Stimulated activated CD4-positive, alpha-beta T cell treated with anti-CD3 and anti-CD28 coated beads, Interleukin-2, amount 100 ng/mL, for 24 hours (primary cell): ENCODE results near the gene CHSY1.

Experiments
- DNase-seq, 2 donors: peaks; one replicate each; pipeline ENCODE4 v3.0.0-alpha.2; 2020

CHSY1 gene

DNA sequence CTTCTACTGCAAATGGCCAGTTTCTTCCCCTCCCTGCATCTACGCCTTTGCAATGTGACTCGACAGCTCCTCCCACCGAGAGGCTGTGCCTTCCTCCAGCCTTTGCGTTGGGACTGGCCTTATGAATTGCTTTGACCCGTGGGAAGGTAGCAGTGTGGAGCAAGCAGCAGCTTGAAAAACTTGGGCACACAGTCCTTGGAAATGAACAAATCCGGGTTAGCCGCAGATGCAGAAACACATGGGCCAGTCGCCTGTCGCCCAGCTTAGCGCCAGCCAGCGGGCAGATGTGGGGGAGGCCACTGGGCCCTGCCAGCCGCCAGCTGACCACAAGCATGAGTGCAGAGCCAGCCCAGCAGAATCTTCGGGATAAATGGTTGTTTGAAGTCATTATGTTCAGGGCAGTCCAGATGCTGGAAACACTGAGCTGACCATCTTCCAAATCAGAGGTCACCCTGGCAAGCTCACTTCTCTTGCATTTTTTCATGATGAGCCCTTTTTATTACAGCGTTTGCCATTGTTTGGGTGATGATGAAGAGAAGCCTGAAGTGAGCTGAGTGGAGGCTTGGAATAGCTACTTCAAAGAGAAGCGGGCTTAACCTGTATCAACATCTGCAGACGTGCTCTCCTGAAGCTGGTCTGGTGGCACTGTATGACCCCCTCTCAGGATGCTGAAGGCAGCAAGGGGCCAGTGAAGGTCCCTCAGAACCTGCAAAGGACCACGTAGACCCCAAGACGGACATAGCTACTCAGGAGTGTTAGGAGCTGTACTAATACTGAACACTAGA is 15.7 kb upstream of the CHSY1 start:
- no peak for DNase-seq

DNA sequence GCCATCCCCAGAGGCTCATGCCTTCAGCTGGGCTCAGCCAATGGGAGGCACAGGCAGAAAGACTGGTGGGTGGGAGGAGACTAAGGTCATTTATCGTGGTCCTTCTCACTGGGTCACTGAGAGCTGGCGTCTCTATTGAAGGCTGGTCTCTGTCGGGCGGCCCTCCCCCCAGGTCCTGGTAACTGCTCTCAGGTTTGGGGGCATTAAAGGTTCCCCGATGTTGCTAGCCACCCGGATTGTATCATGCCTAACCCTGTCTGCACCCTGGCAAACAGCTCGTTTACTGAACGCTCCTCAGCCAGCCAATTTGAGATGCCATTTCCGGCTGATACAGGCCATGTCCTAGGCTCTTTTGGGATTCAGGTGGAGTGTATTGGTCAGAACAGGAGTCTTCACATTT is 14.9 kb upstream of the CHSY1 start:
- no peak for DNase-seq

DNA sequence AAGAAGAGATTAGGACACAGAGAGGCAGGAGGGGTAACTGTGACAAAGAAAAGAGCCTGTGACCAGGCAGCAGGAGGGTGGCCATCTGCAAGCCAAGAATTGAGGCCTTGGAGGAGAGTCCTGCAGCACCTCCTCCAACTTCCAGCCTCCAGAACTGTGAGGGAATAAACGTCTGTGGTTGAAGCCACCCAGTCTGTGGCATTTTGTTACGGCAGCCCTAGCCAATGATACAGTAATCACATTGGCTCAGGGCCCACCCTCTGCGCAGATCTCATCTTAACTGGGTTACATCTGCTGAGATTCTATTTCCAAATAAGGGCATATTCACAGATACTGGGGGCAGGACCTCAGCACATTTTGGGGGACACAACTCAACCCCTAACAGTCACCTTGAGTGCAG is 14.2 kb upstream of the CHSY1 start:
- DNase-seq: no peak

DNA sequence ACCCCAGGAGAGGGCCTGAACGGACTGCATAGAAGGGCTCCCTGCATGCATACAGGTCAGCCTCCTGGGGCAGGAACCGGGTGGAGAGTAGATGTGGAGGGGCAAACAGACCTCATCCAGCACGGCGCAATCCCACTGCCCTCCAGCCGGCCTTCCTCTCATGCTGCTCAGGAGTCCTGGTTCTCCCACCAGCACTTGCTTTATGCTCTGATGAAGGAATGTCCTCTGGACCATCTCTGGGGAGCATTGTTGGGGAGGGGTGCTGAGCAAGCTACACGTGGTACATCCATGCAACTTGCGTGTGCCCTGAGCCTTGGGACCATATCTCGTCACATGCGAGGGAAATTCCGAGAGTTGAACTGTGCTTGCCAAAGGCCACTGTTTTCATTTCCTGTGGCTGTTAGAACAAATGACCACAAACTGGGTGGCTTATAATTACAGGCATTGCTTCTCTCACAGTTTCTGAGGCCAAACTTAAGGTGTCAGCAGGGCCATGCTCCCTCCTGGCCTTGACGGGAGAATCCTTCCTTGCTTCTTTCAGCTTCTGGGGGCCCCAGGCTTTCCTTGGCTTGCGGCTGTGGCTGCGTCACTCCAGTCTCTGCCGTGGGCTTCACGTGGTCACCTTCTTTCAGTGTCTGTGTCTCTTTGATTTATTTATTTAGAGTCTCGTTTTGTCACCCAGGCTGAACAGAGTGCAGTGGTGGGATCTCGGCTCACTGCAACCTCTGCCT is 13.2 kb upstream of the CHSY1 start:
- DNase-seq: no peak

DNA sequence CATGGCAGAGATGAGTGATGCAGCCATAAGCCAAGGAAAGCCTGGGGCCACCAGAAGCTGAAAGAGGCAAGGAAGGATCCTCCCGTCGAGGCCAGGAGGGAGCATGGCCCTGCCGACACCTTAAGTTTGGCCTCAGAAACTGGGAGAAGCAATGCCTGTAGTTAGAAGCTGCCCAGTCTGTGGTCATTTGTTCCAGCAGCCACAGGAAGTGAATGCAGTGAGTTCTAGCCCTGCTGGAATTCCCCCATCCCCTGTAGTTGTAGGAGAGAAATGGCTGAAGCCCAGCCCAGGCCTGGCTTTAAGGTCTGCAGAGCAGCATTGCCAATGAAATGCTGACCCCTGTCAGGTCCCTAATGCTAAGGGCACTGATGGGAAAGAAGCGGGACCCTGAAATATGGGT is 12.2 kb upstream of the CHSY1 start:
- no peak for DNase-seq

DNA sequence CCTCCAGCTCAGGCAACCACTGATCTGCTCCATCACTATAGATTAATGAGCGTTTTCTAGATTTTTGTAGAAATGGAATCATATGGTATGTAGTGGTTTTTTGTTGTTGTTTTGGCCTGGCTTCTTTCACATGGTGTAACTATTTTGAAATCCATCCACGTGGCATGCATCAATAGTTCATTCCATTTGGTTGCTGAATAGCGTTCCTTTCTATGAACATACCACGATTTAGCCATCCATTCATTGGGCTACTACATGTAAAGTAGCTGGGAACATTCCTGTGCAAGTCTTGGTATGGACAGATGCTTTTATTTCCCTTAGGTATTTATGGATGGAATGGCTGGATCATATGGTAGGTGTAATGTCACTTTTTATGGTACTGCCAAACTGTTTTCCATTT is 10.7 kb upstream of the CHSY1 start:
- DNase-seq: no peak

DNA sequence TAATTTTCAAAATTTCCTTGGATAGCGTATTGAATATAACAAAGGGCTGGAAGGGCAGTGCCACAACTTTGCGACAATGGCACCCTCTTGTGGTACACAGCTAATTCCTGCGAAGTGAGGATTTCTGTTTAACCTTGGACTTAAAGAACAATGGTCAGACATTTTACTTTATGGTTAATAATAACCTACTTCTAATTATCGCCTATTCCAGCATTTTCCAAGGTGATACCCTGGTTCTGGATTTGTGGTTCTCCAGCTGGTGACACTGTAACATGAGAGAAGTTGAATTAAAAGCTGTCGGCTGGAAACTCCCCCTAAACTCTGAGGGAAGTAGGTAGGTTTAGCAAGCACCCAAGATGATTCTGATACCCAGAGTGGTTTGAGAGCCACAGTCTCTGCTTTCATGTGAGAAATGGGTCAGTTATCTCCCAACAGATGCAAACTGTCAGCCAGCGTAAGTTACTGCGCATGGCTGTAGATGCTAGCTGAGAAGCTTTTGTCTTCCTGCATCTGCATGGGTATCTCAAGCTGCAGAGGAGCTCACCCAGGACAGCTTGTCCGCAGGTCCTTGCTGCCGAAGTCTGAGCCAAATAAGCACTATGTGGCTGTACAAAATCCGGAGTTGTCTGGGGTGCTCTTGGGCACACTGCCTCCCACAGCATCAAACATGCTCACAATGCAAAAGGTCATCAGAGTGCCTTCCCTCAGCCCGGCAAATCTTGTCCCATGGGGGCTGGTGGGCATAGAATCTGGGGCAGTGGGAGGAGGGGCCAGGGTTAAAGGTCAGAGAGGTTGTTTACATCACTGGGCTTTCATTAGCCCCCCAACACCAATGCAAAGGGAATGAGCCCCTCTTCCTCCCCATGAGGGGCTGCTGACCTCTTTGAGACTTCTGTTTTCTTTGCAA is 6.6 kb upstream of the CHSY1 start:
- peak; percentile 57 to 63 for DNase-seq

DNA sequence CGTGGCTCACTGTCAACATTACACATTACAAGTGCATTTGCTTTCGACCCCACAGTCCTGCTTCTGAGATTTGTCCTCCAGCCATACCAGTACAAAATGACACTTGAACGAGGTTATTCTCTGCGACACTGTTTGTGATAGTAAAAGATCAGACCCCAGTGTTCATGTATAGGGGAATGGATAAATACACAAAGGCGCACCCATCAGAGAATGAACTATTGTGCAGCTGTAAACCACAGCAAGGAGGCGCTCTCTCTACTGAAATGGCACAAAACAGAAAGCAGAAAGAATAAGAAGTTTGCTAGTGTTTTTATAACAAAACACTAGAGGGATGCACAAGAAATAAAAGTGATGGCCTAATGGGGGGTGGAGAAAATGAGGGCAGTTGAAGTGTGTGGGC is 4.9 kb upstream of the CHSY1 start:
- DNase-seq: no peak

DNA sequence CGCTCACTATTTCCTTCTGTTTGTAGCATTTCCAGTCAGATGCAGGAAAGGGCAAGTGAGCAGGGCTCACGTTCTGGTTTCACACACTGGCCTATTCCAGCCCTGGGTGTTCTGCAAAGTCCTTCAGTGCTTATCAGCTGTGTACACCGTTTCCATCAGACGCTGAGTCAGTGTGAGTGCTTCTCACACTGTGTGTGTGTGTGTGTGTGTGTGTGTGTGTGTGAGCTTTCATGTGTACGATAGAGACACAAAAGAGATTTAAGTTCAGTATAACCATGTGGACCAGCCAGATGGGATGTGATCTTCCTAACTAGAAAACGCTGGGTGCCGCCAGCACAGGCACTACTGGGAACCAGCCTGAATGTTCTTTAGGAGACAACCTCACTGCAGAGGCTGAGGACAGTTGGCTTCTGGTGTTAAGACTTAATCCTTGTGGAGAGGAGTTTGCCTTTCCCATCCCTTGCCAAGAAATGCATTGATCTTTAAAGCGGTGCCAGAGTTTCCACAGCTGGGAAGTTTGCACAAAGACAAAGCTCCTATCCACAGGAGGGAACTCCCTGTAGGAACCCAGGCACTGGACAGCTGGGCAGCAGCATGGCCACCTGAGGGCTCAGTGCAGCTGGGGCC is 3.9 kb upstream of the CHSY1 start:
- no peak for DNase-seq

DNA sequence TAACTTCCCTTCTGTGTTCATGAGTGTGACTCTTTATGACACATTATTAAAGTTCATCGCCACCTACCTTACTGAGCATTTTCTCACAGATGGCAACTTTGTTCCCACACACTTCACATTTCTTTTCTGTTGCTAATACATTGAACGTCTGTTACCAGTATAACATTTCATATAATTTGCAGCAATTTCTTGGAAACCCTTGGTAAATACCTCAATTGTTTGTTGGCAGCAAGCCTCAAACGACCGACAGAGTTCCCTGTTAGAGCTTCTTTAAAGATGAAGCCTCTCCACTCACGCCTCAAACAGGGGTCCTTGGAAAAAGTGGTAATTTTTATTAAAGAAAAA is 3.2 kb upstream of the CHSY1 start:
- DNase-seq: no peak

DNA sequence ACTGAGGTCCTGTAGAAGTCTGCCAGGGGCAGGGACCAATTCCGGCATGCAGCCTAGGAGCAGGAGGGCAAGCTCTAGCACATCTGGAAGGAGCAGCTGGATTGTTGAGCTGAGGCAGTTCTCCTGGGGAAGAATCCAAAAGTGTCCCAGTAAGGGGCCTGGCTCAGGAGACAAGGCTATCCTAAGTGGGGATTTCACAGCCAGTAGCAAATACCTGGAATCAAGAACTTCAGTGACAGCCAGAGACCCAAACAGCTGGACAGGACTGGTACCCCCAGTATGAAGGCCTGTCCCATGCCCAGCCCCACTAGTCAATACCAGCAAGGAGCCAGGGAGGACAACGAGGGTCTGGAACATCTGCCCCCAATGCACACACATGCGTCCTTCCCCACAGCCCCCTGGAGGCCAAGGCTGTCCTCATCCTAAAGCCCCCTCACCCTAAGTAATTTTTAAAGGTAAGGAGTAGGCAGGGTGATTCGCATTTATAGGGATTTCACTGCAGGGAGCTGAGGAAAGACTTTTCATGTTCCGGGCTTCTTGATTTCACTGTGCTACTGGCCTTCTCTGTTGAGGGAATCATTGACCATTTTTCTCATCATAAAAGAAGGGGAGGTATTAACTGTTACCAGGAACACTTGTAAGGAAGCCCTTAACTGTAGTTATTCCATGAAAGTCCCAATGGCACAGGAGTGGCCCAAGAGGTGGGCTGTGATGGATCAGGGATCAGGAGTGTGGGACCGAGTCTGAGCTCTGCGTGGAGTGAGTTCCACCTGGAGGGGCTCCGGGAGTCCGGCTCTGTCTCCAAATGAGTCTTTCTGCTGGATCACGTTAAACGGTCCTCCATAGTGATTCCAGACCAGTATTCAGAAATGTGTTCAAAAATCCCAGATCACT is 2.6 kb upstream of the CHSY1 start:
- no peak for DNase-seq

DNA sequence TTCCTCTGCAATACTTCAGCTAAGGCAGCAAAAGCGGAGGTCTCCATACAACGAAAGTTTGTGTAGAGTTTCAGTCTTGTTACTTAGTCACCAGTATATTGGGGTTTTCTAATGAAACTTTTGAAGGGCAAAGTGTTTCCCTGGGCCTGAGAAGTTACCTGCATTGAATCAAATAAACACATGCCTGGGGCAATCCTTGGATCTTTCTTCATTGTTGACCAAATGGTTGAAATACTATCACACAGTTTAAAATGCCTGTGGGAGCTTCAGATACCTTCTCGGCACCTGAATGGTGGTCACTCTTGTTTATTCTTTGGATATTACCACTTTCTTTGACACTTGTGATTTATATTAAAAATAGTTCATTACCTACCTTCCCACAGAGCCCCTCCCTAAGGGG is 988 bp upstream of the CHSY1 start:
- no peak for DNase-seq

DNA sequence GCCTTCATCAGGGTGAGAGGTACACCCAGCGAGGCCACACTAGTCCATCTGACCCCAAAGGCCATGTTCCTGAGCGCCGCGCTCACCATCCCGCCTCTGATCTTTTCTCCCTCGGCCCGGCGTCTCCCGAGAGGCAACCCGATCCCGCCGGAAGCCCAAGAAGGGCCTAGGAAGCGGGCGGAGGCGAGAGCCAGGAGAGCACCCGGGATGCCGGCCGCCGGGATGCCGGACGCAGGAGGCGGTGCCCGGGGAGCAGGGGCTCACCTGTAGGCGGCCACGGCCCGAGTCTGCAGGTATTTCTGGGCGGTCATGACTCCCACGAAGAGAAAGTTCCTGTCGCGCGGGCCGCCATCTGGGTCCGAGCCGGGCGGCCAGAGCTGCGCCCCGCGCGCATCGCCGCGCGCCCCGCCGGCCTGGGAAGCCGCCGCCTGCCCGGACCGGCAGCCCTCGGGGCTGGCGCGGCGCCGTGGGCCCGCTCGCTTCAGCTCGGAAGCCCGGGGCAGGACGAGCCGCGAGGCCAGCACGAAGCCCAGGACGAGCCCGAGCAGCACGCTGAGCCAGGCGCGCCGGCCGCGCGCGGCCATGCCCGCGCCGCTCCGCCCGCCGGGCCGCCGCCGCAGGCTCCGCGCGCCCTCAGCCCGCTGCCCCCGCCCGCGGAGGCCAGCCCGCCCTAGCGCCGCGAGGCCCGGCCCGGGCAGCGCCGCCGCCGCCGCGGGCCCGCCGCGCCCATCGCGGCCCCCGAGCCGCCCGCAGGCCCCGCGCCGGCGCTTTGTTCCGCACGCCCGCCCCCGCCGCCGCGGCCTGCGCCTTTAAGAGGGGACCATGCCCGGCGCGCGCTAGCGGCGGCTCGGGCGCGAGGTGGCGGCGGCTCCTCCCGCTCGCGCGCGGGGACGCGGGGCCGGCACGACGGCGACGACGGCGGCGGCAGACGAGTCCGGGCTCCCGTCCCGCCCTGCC is 697 bp downstream of the CHSY1 start:
- DNase-seq: peak; percentile 33 to 43

DNA sequence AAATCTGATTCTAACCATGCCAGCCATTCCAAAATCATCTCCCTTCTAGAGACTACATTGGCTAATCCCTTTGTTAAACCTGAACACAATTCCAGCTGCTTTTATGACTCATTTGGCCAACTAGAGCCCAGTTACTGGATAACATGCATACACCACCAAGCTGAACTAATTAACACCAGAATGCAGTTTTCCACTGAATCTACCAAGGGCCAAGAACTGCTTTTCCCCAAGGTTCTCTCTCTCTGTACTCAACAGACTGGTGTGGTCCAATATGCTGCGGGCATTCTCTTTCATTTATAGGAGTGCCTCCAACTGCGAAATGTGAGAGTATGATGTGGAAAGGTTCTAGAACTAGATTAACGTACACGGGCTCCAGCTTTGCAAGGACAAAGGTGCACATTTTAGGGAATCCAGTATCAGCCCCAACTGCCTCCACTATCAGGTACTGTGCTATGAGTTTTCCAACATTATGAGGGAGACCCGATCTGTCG is 1.5 kb downstream of the CHSY1 start:
- DNase-seq: no peak

DNA sequence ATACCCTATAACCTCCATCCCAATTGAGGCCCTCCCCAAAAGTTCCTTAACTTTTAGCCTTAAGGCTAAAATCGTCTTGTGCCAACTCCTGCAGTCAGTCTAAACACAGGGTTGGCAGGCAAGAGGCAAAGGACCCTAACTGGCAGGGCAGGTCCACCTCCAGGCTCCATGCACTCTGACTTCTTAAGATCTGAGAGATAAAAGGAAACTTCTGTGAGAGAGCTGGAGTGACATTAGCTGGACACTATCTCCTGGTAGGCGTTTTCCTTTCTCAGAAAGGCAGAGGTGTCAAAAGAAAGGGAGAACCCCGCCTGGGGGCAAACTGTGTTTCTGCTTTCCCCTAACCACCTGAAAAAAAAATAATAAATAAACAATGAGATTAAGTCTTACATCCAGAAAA is 3.6 kb downstream of the CHSY1 start:
- no peak for DNase-seq

DNA sequence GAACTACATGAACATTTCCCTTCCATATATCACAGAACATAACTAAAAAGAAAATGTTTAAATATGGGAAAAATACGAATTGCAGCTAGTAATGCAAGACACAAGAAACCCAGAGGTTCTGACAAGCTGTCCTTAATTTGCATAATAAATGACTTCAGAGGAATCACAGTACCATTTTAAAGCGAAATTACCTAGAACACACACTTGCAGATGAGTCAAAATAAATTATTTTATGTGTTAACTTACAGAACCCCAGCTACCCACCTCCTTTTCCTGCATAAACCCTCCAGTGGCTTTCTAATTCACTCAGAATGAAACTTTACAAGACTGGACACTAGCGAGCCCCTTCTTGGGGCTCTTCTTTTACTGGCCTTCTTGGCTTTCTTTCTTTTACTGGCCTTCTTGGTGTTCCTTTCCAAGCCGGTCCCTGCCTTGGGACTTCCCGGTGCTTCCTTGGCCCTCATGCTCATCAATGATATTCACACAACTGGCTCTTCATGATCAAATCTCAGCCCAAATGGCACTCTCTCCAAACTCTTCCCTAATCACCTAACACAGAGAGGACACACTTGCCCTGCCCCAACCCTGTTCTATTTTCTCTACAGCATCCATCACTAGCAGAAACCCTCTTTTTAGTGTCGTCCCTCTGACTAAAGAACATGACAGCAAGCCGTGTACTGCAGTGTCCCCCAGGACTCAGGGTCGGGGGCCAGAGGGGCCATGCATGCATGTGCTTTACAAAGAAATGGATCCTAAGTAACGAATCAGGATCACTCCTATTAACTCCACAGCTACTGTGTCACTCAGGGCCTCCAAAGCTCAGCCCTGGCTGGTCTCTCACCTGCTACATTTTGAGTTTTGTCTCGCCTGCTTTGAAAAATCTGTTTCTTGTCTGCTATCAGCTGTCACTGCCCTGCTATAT is 4.8 kb downstream of the CHSY1 start:
- DNase-seq: no peak

DNA sequence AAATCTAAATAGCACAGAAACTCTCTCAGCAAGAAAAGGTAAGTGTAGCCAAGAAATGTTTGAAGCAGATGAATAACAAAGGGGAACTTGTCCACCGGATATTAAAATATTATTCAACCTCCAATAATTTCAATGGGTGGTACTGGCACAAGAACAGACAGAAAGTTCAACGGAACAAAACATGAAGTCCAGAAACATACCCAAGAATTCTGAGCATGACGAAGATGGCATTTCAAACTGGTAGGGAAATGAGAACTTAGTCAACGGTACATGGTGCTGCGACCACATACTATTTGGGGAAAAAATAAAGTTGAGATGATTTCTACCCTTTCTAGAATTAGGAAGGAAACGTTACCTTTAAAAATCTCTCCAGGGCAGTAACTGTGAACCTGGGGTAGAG is 5.5 kb downstream of the CHSY1 start:
- DNase-seq: no peak

DNA sequence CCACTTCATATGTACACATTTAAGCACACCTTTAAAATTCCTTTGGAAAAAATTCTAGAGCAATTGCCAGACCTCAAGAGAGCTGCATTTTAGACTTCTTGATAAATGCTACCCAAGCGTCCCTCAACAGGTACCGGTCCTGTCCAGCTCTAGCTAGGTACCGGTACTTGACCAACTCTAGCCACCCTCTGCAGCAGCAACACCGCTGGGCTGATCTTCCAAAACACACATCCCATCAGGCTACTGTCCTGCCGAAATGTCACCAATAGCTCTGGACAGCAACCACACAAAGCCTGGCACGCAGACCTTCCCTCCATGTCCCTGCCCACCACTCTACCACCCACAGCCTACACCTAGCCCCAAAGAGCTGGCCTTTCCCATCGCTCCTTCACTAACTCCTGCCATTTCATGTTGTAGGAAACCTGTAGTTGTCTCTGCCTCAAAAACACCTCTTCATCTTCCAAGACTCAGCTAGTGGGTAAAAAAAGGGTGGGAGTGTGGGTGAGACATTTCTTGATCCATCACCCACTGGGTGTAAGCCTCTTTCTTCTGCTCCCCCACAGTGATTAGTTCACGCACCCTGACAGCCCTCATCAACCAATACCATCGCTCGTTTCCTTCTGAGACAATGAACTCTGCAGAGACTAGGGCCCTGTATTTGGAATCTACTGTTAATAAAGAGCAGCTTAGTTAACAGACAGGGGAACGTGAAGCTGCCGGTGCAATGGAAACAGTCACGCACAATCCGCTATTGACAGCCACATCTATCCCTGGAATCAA is 6.8 kb downstream of the CHSY1 start:
- no peak for DNase-seq
